ENCODE data around the gene DGKB.

The DGKB gene

GRCh38 chr7:14236834-14237233 is 665.7 kb downstream of the DGKB start:
- no peak for TF ChIP-seq GABPA (IDR thresholded peaks at IDR 0.05; ENCODE audit: low read depth)
- TF ChIP-seq SPI1 (IDR thresholded peaks at IDR 0.05; ENCODE audit: borderline replicate concordance, low read depth) = no peak
- TF ChIP-seq CTCF (IDR thresholded peaks at IDR 0.05; ENCODE audit: insufficient read depth, low read length) = no peak
- no peak for TF ChIP-seq POLR2AphosphoS5 (IDR thresholded peaks at IDR 0.05; ENCODE audit: low read depth)
- no peak for TF ChIP-seq REST (IDR thresholded peaks at IDR 0.05; ENCODE audit: insufficient replicate concordance, low read depth)
- H3K27me3 ChIP-seq (ENCODE audit: insufficient read depth, poor library complexity, severe bottlenecking) = no peaks in the 10 kb centered on the region
- DNase-seq (ENCODE audit: low read depth in 1 of 2, low spot score in 1 of 2) = no peak
- H3K4me3 ChIP-seq (replicated peaks; ENCODE audit: insufficient read depth, low read length) = no peak overlapping the region
- no peak overlapping the region for H3K27ac ChIP-seq (replicated peaks)

GRCh38 chr7:14235056-14235455 is 667.5 kb downstream of the DGKB start:
- H3K27ac ChIP-seq (replicated peaks) = no peak overlapping the region
- DNase-seq (ENCODE audit: low read depth in 1 of 2, low spot score in 1 of 2) = no peak
- TF ChIP-seq REST (IDR thresholded peaks at IDR 0.05; ENCODE audit: insufficient replicate concordance, low read depth) (no peak), SPI1 (IDR thresholded peaks at IDR 0.05; ENCODE audit: borderline replicate concordance, low read depth) (no peak), GABPA (IDR thresholded peaks at IDR 0.05; ENCODE audit: low read depth) (no peak), CTCF (IDR thresholded peaks at IDR 0.05; ENCODE audit: insufficient read depth, low read length) (no peak), POLR2AphosphoS5 (IDR thresholded peaks at IDR 0.05; ENCODE audit: low read depth) (no peak)
- no peak overlapping the region for H3K4me3 ChIP-seq (replicated peaks; ENCODE audit: insufficient read depth, low read length)
- H3K27me3 ChIP-seq (ENCODE audit: insufficient read depth, poor library complexity, severe bottlenecking) = no peaks in the 10 kb centered on the region

- no peak for DNase-seq (ENCODE audit: low read depth in 1 of 2, low spot score in 1 of 2)
- TF ChIP-seq SPI1 (IDR thresholded peaks at IDR 0.05; ENCODE audit: borderline replicate concordance, low read depth) = no peak
- TF ChIP-seq GABPA (IDR thresholded peaks at IDR 0.05; ENCODE audit: low read depth) = no peak
- TF ChIP-seq REST (IDR thresholded peaks at IDR 0.05; ENCODE audit: insufficient replicate concordance, low read depth) = no peak
- no peak for TF ChIP-seq CTCF (IDR thresholded peaks at IDR 0.05; ENCODE audit: insufficient read depth, low read length)
- TF ChIP-seq POLR2AphosphoS5 (IDR thresholded peaks at IDR 0.05; ENCODE audit: low read depth) = no peak
- Histone ChIP-seq H3K4me3 (replicated peaks; ENCODE audit: insufficient read depth, low read length) (no peak overlapping the region), H3K27ac (replicated peaks) (no peak overlapping the region), H3K27me3 (ENCODE audit: insufficient read depth, poor library complexity, severe bottlenecking) (no peaks in the 10 kb centered on the region)
Observed at GRCh38 chr7:14233868-14234369, 668.6 kb downstream of the DGKB start.
